Peyer's patch (tissue), 4 donors: ENCODE data around the gene RICTOR.

Experiments
- CTCF ChIP-seq, 6 experiments: fragments of 450-650 bp in 4 of 6; fragments of 200-600 bp in 2 of 6; sonication (generic) in 1 of 6; IDR thresholded peaks; one replicate each; pipeline ENCODE4 v1.5.1; 2017 to 2019; ENCODE audit warnings: antibody characterized with exemption in 6 of 6, mild to moderate bottlenecking in 3 of 6, moderate library complexity in 1 of 6
- POLR2A ChIP-seq, 2 donors: fragments of 450-650 bp; IDR thresholded peaks; one replicate each; pipeline ENCODE4 v1.5.1; 2017; ENCODE audit warnings: antibody characterized with exemption in 2 of 2, mild to moderate bottlenecking in 2 of 2, moderate library complexity in 2 of 2

GRCh38 chr5:38953426-38954012, 120.7 kb downstream of the RICTOR start:
- TF ChIP-seq CTCF (IDR thresholded peaks at IDR 0.05) = no peak
- no peak for TF ChIP-seq POLR2A (IDR thresholded peaks at IDR 0.05)
